ENCODE data around the gene PTPRN2.

GRCh38 chr7:158453663-158454062 is 134.0 kb downstream of the PTPRN2 start:
- TF ChIP-seq POLR2A (IDR thresholded peaks at IDR 0.05) (no peak), CTCF (IDR thresholded peaks at IDR 0.05) (no peak)
